ENCODE measurements around the gene PPP6R2. TPM values are rescaled to one million over a fixed set of nuclear protein-coding genes. Genes with fewer than 3 reads are reported as not detected.

The PPP6R2 gene
- total RNA-seq, 1 donor = 27.5 TPM

- Histone ChIP-seq H3K9me3 (ENCODE audit: low read depth, low read length) (no peaks in the 10 kb centered on the region), H3K4me1 (ENCODE audit: insufficient read depth, low read length) (peaks cover 68% of the 10 kb centered on the region), H3K4me3 (ENCODE audit: low read length) (no peak overlapping the region), H3K27me3 (ENCODE audit: insufficient read depth, low read length) (no peaks in the 10 kb centered on the region)
Observed at GRCh38 chr22:50303515-50303847, 39.6 kb upstream of the PPP6R2 start.

- no peaks in the 10 kb centered on the region for H3K27me3 ChIP-seq (ENCODE audit: insufficient read depth, low read length)
- no peaks in the 10 kb centered on the region for H3K9me3 ChIP-seq (ENCODE audit: low read depth, low read length)
- peaks cover 73% of the 10 kb centered on the region for H3K4me1 ChIP-seq (ENCODE audit: insufficient read depth, low read length)
- H3K4me3 ChIP-seq (ENCODE audit: low read length) = peak overlapping the region; percentile 8
Observed at GRCh38 chr22:50303848-50304527, 39.1 kb upstream of the PPP6R2 start.

DNA sequence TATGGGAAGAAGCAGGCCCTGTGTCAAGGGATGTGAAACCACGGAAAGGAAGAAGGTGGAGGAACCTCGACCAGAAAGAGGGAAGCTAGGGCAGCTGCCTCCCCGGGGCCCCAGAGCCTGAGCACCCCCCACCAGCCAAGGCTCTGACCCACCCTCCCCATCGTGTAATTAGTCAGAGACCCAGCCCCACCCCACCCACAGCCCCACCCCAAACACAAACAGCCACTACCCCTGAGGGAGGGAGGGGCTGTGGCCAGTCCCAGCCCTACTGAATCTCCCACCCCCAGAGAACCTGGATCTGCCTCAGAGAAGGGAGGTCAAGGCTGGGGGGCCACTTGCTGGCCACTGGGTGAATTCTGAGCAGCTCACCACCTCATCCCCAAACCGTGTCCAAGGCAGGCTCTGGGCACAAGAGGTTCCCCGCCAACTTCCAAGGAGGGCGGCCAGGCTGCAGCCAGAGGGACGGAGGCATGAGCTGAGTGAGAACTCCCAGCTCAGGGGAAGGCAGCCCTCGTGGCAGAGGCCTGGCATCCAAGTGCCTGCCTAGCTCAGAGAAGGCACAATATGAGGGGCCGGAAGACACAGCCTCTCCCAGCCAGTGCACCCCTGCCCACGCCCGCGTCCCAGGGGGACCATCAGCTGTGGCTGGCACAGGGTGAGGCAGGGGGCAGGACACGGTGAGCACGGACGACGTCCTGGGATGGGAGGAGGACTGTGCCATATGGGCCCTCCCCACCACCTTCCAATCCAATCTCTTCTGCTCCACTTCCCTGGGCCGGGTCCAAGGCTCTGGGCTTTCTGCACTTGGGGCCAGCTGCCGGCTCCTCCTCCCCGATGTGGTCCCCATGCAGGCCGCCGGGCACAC lies 38.4 kb upstream of the PPP6R2 start:
- Histone ChIP-seq H3K4me3 (ENCODE audit: low read length) (peak overlapping the region; percentile 54), H3K4me1 (ENCODE audit: insufficient read depth, low read length) (peaks cover 81% of the 10 kb centered on the region), H3K9me3 (ENCODE audit: low read depth, low read length) (no peaks in the 10 kb centered on the region), H3K27me3 (ENCODE audit: insufficient read depth, low read length) (no peaks in the 10 kb centered on the region)

GRCh38 chr22:50305393-50305922 lies 37.7 kb upstream of the PPP6R2 start:
- Histone ChIP-seq H3K4me1 (ENCODE audit: insufficient read depth, low read length) (peaks cover 77% of the 10 kb centered on the region), H3K4me3 (ENCODE audit: low read length) (peak overlapping the region; percentile 54), H3K9me3 (ENCODE audit: low read depth, low read length) (no peaks in the 10 kb centered on the region), H3K27me3 (ENCODE audit: insufficient read depth, low read length) (no peaks in the 10 kb centered on the region)

GRCh38 chr22:50305923-50306566 lies 37.1 kb upstream of the PPP6R2 start:
- Histone ChIP-seq H3K9me3 (ENCODE audit: low read depth, low read length) (no peaks in the 10 kb centered on the region), H3K4me1 (ENCODE audit: insufficient read depth, low read length) (peaks cover 71% of the 10 kb centered on the region), H3K4me3 (ENCODE audit: low read length) (peak overlapping the region; percentile 54), H3K27me3 (ENCODE audit: insufficient read depth, low read length) (no peaks in the 10 kb centered on the region)

DNA sequence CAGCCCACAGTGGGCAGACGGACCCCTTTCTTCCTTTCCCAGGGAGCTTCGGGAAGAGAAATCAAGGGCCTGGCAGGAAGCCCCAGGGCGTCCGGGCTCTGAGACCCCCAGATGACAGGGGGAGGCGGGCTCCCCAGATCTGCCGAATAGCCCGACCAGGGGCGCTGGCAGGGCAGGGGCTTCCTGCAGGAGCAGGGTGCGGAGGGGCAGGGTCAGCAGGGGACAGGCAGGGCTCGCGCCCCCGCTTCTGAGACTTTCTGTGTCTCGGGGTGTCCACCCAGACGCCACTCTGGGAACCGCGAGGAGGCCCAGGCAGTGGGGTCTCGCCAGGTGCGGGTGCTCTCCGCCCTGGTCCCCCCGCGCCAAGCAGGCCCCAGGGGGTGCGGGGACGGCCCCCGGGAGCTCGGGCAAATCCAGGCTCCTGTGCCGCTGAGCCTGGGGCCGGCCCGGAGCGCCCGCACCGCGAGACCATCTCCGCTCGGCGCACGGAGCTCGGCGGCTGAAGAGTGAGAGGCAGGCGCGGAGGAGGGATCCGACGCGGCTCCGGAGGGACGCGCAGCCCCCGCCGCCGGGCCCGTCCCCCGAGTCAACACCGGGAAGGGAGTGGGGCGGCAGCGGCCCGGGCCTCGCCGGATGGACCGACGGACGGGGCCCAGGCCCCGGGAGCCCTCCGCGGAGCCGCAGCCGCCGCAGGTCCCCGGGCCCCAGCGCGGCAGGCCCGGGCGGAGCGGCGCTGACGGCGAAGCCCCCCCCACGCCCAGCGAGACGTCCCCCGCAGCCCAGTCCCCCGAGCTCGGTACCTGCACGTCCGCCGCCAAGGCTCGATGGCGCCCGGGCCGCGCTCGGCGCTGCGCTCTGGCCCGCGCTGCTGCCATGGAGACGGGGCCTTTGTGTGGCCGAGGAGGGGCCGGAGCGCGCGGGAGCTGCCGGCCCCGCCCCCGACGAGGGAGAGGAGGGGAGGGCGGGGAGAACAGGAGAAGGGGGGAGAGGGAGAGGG lies 36.1 kb upstream of the PPP6R2 start, which contains the start of gene PLXNB2:
Gene PLXNB2, minus strand, starts transcription at position 894 of the 997 bp plus-strand sequence. CDS start 17,062 bp downstream, outside the sequence.
- Histone ChIP-seq H3K9me3 (ENCODE audit: low read depth, low read length) (no peaks in the 10 kb centered on the region), H3K4me1 (ENCODE audit: insufficient read depth, low read length) (peaks cover 61% of the 10 kb centered on the region), H3K4me3 (ENCODE audit: low read length) (peak within 1 kb of the TSS; percentile 54), H3K27me3 (ENCODE audit: insufficient read depth, low read length) (no peaks in the 10 kb centered on the region)

- no peaks in the 10 kb centered on the region for H3K27me3 ChIP-seq (ENCODE audit: insufficient read depth, low read length)
- no peak overlapping the region for H3K4me3 ChIP-seq (ENCODE audit: low read length)
- H3K9me3 ChIP-seq (ENCODE audit: low read depth, low read length) = no peaks in the 10 kb centered on the region
- H3K4me1 ChIP-seq (ENCODE audit: insufficient read depth, low read length) = peaks cover 51% of the 10 kb centered on the region
Observed at GRCh38 chr22:50307890-50308596, 35.1 kb upstream of the PPP6R2 start.

DNA sequence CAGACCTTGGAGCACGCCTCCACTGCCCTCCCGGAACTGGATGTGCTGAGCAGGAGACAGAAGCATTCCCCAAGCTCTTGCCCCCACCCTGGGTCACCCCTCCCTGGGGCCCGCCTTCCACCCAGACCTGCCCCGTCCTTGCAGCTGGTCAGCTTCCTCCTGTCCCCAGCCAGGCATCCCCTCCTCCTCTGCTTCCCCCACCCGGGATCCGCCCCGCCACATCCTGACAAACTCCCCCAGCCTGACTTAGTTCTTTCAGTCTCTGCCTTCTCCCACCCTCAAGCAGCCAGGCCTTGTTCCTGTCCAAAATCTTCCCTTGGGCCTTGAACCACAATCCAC lies 34.6 kb upstream of the PPP6R2 start:
- H3K4me3 ChIP-seq (ENCODE audit: low read length) = no peak overlapping the region
- no peaks in the 10 kb centered on the region for H3K27me3 ChIP-seq (ENCODE audit: insufficient read depth, low read length)
- peaks cover 47% of the 10 kb centered on the region for H3K4me1 ChIP-seq (ENCODE audit: insufficient read depth, low read length)
- no peaks in the 10 kb centered on the region for H3K9me3 ChIP-seq (ENCODE audit: low read depth, low read length)

DNA sequence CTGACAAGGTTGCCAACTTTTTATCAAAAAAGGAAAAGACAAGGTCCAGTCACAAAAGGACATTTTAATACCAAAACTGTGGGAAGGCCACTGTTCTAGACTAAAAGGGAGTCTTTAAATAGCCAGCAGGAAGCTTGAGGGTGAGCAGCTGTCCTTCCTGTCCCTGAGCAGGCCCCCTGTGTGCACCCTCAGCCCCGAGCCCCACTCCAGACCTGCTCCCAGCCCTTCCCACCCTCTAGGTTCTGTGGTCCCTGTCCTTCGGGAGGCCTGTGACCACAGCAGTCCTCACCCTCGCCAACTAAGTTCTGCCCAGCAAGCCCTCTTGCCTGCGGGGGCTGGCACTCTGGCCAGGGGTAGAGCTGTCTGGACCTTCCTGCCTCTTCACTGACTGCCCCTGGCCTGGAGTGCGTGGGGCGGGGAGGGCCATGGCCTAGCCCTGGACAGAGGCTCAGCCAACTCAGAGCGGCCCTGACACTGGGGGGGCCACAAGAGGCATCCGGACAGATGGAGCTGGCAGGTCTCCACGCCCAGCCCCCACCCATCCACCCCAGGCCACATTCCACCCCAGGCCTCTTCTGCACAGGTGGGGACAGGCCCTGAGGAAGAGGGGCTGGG lies 34.0 kb upstream of the PPP6R2 start:
- H3K9me3 ChIP-seq (ENCODE audit: low read depth, low read length) = no peaks in the 10 kb centered on the region
- H3K27me3 ChIP-seq (ENCODE audit: insufficient read depth, low read length) = no peaks in the 10 kb centered on the region
- H3K4me3 ChIP-seq (ENCODE audit: low read length) = no peak overlapping the region
- peaks cover 47% of the 10 kb centered on the region for H3K4me1 ChIP-seq (ENCODE audit: insufficient read depth, low read length)

- H3K4me3 ChIP-seq (ENCODE audit: low read length) = no peak overlapping the region
- H3K4me1 ChIP-seq (ENCODE audit: insufficient read depth, low read length) = peaks cover 49% of the 10 kb centered on the region
- H3K9me3 ChIP-seq (ENCODE audit: low read depth, low read length) = no peaks in the 10 kb centered on the region
- H3K27me3 ChIP-seq (ENCODE audit: insufficient read depth, low read length) = no peaks in the 10 kb centered on the region
Observed at GRCh38 chr22:50309601-50309991, 33.5 kb upstream of the PPP6R2 start.

DNA sequence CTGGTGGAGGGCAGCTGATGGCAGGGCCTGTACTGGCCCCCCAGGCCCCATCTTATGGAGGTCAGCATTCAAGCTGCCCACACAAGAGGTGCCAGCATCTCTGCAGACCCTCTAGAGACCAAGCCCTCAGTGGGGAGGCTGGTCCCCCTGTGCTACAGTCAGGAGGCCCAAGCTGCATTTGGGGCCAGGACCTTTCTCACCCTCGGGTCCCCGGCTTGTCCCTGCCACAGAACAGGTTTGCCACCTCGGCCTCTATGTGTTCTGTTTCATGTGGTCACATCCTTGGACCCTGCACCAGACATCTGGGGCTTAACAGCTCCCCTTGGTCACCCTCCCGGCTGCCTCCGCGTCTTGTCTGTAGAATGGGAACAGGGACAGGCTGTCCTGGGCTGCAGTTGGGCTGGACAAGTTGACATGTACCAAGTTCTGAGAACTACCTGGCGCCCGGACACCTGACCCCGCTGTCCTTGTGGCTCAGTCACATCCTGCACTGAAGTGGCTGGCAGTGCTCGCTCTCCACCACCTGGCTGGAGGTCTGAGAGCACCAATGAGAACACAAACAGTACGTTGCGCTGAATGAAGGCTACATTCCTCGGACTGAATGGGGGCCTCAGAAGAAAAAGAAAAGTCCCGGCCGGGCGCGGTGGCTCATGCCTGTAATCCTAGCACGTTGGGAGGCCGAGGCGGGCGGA lies 33.0 kb upstream of the PPP6R2 start:
- Histone ChIP-seq H3K4me3 (ENCODE audit: low read length) (no peak overlapping the region), H3K4me1 (ENCODE audit: insufficient read depth, low read length) (peaks cover 49% of the 10 kb centered on the region), H3K9me3 (ENCODE audit: low read depth, low read length) (no peaks in the 10 kb centered on the region), H3K27me3 (ENCODE audit: insufficient read depth, low read length) (no peaks in the 10 kb centered on the region)

GRCh38 chr22:50310949-50311444 lies 32.1 kb upstream of the PPP6R2 start:
- Histone ChIP-seq H3K4me1 (ENCODE audit: insufficient read depth, low read length) (peaks cover 46% of the 10 kb centered on the region), H3K4me3 (ENCODE audit: low read length) (no peak overlapping the region), H3K9me3 (ENCODE audit: low read depth, low read length) (no peaks in the 10 kb centered on the region)

More at GRCh38 chr22:50310949-50311444, 32.1 kb upstream of the PPP6R2 start:
- H3K27me3 ChIP-seq (ENCODE audit: insufficient read depth, low read length) = no peaks in the 10 kb centered on the region

Data from mononuclear cell (primary cell).